NCI-H524 (cell line): ENCODE results near the gene SLC6A7.
"Not testable (repeated sequence)": the region's sequence is repeated elsewhere in the genome, so short reads cannot be mapped to it uniquely, and the experiment has no call there.

Experiments used
- DNase-seq, 2 experiments: peaks; one replicate each; lab custom pipeline; 2025; lab: John Stamatoyannopoulos, UW

The SLC6A7 gene

DNA sequence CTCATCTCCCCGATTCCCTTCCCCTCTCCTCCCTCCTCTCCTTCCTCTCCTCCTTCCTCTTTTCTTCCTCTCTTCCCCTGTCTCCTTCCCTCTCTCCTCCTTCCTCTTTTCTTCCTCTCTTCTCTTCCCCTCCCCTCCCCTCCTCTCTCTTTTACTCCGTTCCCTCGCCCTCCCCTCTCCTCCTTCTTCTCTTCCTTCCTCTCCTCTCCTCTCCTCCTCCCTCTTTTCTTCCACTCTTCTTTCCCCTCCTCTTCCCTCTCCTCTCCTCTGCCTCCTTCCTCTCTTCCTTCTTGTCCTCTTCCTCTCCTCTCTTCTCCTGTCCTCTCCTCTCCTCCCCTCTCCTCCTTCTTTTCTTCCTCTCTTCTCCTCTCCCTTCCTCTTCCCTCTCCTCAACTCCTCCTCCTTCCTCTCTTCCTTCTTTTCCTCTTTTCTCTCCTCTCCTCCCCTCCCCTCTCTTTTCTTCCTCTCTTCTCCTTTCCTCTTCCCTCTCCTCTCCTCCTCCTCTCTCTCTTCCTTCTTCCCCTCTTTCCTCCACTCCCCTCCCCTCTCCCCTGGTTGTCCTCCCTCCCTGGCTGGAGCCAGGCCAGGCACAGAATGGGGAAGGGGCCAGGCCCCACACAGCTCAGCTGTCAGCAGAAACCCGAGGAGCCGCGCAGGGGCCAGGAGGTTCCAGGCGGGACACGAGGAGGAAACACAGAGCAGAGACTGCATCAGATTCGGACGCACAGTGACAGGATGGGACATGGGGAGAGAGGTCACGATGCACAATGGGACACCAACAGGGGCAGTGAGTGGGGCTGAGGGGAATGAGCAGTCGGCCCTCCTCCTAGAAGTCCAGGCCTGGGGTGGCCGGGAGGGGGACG lies 51.7 kb downstream of the SLC6A7 start:
- DNase-seq: no peak

DNA sequence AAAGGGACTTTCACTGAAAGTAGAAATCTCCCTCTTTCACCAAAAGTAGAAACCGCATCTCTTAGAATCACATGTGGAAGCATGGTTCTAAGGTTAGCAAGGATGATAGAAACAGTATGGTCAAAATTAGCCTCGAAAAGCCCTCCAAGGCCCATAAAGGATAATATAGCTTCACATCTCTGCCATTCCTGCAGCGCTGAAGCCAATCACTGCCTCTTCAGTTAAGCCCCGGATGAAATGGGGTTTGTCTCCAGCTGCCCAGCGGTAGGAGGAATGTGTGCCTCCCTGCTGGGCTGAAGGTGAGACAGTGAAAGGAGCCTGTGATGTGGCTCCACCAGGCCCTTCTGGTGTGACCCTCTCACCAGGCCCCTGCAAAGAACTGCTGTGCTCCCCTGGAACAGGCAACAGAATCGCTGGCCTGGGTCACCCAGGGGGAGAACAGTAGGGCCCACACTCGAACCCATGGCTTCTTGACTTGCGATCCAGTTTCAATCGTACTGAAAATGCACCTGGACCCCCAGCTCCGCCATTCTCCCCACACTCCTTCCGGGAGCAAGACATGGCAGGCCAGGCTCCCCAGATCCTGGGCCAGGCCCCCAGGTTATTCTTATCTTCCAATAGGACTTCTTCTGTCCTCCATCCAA lies 52.5 kb downstream of the SLC6A7 start:
- DNase-seq: no peak

DNA sequence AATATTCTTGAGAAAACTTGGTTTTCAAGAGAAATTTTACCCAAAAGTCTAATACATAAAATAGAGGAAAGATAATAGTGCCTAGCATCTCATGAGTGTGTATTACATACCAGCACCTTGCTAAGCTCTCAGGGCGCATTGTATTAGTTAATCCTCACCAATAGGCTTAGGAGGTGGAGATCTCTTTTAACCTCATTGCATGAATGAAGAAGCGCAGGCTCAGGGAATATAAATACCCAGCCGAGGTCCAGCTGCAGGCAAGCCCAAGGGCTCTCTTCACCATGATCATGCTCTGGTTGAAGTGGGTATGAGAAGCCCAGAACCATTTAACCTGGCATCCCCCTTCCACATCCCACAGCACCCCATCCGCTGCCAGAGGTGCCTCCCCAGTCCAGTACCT lies 53.7 kb downstream of the SLC6A7 start:
- DNase-seq: peak in 1 of 2 experiments; percentile 54

DNA sequence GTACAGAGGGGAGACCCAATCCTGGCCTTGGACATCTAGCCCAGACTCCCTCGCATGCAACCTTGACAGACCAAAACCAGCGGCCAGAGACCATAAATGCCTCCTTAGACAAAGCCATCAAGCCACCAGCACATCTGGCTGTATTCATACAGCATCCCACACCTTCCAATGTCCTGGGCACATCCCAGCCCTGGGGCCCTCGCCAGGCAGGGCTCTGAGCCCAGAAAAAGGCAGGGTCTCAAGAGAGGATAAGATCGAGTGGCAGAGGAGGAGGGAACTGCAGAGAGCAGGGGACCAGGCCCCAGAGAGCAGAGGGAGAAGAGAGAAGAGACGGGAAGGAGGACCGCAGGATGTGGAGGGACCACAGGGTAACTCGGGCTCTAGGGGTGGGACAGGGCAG lies 54.3 kb downstream of the SLC6A7 start:
- DNase-seq: no peak

DNA sequence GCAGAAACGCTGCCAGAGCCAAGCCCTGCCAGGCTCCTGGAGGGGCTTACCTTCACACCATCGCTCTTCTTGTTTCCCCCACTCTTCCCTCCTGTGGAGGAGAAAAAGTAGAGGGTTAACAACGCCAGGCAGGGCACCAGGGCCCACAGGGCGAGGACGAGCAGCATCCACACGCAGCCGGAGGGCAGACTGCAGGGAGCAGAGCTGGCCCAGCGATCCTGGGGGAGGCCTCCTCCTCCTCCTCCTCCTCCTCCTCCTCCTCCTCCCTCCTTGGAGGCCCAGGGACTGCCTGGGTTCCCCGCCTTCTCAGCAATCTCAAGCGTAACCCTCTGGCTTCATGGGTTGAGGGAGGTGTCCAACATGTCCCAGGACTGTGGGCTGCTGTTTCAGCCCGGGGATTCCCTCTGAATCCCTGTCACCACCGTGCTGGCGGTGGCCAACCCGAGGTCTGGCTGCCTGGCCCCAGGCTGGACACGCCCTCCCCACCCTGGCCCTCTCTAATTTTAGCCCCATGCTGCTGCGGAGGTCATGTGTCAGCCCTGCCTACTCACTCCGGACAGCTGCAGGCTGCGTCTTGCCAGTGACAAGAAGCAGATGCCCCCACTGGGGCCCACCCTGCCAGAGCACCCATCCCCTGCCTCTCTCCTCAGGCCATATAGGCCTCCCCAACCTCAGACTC lies 55.4 kb downstream of the SLC6A7 start:
- DNase-seq: no peak

DNA sequence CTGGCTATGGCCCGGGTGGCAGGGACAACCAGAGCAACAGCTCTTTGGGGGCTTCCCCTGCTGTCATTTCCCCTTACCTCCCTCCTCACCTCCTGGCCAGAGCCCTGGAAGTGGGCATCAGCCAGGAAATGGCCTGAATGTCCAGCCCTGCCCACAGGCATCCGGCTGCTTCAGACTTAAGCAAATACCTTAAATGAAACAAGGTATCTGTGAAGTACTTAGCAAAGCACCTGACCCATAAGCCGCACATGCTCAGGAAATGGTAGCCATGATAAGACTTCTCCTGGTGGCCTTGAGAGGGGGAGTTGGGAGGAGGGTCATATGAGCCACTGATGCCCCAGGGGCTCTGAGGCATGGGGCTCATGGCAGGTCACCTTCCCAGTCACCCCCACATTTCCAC lies 55.9 kb downstream of the SLC6A7 start:
- DNase-seq: no peak

DNA sequence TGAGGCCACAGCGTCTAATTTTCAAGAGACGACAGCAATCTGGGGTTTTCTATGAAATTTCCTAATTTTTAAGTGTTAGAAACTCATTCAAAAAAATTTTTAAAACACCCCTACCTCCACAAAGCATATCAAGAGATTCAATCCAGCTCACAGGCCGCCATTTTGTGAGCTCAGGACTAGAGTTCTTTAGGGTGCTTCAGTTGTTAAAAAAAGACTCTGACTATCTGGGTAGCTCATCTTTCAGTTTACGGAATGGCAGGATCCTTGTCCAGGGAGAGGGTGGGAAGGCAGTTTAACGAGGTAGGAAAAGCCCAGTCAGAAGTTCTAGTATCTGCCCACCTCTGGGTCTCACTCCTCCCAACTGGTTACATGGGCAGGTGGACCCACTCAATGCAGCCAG lies 56.6 kb downstream of the SLC6A7 start:
- no peak for DNase-seq

DNA sequence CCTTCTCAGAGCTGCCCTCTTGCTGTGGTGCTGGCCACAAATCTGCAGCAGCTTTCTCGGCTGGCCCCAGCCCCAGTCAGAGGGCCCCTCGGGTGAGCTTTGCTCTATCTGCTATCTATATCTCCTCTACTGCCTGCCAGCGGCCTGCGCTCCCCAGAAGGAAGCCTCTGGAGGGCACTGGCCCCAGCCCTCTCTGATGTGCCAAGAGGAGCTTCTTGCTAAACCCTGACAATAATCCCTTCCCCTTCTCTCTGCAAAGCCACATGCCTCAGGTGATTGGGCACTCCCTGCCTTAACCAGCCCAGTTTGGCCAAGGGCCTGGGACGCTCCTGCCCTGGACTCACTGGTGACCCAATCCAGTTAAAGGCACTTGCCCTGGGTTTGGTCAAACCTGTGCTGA lies 57.0 kb downstream of the SLC6A7 start:
- no peak for DNase-seq

DNA sequence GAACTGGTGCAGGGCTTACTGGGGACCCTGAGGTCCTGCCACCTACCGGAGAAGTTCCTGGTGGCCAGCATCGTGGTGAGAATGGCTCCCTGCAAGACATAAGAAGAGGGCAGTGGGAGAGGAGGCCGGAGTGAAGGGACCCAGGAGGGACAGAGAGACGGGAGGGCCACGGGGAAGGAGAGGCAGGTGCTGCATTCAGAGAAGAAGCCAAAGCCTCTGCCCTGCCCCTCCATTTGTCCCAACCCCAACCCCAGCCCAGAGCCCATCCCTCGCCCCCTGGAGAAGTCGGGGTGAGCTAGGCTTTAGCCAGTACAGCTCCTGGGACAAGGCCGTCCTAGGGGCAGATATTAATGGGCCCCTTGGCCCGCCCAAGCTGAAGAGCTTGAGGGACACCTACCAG lies 57.9 kb downstream of the SLC6A7 start:
- no peak for DNase-seq

DNA sequence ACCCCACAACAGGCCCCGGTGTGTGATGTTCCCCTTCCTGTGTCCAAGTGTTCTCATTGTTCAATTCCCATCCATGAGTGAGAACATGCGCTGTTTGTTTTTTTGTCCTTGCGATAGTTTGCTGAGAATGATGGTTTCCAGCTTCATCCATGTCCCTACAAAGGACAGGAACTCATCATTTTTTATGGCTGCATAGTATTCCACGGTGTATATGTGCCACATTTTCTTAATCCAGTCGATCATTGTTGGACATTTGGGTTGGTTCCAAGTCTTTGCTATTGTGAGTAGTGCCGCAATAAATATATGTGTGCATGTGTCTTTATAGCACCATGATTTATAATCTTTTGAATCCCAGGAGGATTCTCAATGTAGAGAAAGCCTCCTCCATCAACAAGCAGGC lies 58.6 kb downstream of the SLC6A7 start:
- not testable (repeated sequence) for DNase-seq

DNA sequence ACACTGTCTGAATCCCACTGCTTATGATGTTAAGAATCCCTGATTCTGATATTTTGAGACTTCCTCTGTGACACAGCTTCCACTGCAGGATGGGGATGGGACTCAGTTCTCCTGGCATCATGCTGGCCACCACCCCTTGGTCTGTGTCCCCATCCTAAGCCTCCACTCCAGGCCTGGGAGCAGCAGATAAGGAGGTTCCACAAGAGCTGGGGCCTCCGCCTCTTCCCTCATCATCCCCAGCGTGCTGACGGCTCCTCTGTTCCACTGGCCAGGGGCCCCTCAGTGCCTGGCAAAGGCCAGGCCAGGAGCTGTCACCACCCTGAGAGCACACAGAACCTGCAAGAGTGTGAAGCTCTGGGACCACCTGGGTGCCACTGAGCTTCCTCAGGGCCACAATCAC lies 59.1 kb downstream of the SLC6A7 start:
- DNase-seq: no peak

DNA sequence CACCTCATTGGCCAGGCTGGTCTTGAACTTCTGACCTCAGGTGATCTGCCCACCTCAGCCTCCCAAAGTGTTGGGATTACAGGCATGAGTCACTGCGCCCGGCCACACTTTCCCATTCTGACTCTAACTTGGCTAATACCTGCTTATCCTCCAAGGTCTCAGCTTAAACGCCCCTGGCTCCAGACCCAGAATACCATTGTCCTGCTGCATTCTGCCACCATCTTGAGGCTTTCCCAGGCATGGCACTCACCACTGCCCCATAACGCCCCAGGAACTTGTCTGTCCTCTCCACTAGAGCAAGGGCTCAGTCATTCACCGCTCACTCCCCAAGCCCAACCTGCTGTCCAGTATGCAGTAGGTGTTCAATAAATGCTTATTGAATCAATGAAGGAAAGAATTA lies 59.9 kb downstream of the SLC6A7 start:
- DNase-seq: no peak

DNA sequence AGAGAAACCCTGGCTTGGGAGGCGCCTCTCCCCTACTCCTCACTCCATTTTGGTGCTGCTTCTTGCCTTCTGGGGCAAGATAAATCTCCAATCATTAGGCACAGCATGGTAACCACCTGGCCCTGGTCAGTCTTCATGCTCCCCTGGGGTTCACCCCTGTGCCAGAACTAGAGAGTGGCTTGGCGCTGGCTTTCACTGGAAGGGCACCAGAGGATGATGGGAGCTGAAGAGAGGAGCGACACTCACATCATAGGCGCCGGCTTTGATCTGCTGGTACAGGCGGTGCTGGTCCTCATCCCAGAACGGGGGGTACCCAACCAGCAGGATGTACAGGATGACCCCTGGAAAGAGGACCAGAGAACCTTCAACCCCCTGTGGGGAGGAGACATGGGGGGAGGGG lies 61.6 kb downstream of the SLC6A7 start:
- DNase-seq: no peak

DNA sequence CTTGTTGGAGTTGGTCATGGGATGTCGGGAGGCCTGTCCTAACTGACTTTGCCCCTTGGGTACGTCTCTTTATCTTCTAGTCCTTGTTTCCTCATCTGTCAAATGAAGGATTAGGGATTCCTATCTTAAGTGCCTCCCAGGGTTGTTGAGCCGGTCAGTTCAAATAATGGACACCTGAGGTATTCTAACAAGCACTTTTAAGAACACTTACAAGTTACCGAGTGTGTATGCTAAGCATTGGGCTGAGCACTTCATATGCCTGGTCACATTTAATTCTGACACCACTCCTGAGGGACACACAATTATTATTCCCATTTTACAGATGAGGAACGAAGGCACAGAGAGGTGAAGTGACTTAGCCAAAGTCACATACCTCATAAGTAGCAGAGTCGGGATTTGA lies 62.6 kb downstream of the SLC6A7 start:
- DNase-seq: no peak

DNA sequence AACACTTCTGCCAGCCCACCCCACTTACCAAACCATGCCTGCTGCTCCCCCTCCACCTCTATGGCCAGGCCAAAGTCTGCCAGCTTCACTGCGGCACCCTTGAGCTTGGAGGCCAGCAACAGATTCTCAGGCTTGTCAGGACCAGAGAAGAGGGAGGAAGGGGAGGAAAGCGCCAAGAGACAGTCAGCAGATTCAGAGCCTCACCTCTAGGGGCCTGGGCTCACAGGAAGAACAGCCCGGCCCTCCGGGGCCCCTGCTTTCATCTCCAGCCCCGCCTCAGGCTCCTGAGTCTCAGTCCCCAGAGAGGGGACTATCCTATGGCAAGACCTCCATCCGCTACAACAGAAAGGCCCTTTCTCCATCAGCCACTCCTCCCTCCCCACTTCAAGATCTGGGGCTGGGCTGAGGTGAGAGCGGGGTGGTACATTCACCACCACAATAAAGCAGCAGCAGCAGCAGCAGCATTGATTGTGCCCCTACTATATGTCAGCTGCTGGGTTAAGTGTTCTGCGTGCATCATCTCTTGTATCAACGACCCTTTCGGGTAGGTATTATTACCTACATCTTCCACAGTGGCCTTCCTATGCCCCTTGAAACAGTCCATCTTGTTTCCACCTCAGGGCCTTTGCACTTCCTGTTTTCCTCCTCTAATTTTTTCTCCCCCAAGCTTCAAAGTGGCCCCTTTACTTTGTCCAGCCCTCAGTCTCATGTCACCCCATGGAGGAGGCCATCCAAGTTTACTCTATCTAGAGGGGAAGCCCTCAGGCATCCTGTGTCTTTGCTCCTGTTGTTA lies 63.8 kb downstream of the SLC6A7 start:
- no peak for DNase-seq

DNA sequence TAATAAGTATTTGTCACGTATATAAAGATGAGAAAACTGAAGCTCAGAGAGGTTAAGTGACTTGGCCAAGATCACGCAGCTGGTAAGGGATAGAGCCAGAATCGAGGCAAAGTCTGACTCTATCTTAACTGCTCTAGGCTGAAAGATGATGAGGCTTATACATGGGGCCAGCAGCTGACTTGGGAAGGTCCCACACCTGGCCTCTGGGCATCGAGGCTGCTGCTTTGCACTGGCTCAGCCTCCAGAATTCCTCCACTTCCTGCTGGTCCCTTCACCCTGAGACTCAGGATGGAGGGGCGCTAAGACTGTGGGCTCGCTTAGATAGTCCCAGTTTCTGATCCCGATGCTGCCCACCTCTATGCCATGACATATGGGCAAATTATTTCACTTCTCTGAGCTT lies 64.5 kb downstream of the SLC6A7 start:
- DNase-seq: no peak

DNA sequence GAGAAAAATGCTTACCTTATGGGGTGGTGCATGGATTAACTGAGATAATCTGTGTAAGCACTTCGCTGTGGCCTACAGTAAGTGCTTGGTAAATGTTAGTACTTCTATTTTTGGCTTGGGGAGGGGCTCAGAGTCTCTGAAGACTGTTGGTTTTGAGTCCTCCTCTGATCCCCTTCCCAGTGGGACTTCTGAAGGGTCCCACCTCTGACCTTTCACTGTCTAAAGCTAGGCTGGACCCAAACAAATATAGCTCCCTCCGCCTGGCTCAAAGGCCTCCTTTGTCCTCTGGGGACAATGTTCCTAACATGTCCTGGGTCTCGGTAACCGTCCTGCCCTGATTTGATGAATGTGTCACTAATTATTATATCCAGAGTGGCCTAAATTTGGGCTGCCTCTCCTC lies 64.9 kb downstream of the SLC6A7 start:
- peak; percentile 14 to 67 for DNase-seq

DNA sequence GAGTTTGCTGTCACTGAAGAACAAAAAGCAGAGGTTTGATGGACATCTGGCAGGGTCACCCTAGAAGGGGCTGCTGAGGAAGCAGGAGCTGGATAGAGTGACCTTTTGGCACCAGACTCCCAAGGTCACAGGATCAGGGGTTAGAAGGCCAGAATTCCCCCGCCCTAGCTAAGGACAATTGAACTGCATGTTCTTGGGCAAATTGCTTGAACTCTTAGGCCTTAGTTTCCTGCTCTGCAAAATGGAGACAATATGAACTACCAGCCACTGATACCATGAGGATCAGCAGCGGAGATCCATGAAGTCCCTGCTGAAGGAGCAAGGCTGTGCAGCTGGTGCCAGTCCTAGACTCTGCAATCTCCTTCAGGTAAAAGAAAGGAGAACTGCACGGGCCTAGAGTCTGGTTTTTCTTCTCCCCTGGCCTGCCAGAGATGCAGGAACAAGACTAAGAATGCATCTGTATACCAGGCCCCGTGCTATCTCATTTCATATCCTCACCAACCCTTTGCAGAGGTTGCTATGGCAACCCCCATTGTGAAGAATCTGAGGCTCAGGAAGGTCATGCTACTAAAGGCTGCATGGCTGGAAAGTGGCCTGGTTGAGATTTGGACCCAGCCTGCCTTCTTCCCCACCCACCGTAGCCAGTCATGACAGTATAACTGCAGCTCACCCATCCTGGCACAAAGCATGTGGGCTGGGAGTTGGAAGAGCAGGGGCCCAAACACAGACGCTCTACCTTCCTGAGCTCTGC lies 66.0 kb downstream of the SLC6A7 start:
- peak; percentile 43 to 57 for DNase-seq

DNA sequence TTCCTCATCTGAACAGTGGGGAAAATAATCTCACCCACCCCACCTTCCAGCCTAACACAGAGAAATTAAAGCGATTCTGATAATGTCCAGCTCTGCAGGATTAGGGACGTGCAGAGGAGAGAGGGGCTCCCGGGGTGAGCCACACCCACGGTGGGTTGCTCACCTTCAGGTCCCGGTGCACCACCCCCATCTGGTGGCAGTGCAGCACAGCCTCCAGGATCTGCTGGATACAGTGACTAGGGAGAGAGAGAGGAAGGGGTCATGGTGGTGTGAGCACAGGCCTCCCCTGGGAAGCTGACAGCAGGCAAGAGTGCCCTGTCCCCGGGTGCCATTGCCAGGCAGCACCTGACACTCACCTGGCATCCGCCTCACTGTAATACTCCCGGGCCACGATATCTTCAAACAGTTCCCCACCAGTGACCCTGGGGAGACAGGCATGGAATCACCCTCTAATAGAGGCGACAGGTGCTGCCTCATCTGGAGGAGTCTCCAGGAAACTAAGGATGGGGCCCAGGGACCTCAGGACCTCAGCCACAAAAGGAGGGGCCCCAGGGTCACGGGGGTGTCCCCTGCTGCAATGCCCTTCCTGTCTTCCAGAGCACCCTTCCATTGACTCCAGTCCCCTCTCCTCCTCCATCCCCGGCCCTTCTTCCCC lies 66.7 kb downstream of the SLC6A7 start:
- DNase-seq: peak in 1 of 2 experiments; percentile 44

DNA sequence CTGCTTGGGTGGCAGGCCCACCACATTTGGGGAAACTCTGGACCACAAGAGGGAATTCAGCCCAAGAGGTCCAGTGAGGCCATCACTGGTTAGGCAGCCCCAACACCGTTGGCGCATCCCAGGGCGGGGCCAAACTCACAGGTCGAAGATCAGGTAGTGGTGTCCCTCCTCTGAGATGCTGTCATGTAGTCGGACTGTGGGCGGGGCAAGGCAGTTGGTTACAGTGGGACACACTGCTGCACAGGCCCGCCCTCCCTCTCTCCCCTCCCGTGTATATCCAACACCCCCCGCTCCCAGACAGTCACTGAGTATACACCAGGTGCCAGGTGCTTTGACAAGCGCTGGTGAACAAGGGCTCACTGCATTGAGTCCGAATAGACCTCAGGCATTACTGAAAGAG lies 67.6 kb downstream of the SLC6A7 start:
- no peak for DNase-seq

DNA sequence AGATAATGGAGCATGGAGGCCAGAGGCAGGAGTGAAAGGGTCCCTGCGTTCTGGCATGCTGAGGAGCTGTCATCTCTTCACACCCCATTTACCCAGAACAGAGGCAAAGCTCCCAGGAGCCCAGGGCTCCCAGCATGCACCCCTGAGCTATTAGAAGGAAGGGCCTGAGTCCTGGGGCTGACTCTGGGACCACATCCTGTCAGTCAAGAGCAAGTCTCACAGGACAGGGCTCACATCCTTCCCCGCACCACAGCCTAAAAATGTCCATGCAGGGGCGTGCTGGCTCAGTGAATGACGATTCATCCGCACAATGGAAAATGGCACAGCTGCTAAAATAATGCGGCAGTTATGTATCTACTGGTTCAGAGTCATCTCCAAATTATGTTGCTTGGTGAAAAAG lies 68.3 kb downstream of the SLC6A7 start:
- no peak for DNase-seq
